GM21447 (cell line): ENCODE results near the gene BLVRA.

Experiments used
- ATAC-seq: cut with Tn5 transposase; IDR thresholded peaks from one replicate; pipeline ENCODE4 v1.9.1; 2021; ENCODE audit not compliant: unreplicated experiment

The BLVRA gene

DNA sequence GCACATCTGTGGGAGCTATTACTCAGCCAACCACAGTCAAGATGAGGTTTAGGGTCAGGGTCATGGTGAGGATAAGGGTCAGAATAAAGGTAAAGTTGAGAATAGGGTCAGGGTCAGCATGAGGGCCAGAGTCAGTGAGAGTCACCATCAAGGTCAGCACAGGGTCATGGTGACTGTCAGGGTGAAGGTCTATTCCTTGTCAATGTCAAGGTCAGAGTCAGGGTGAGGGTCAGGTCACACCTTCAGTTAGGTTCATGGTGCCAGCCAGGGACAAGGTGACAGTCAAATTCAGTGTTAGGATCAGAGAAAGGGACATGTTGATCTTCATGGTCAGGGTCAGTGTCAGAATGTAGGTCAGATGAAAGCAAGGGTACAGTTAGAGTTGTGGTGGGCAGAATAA is 96.7 kb downstream of the BLVRA start:
- no peak for ATAC-seq

- ATAC-seq: no peak
Measured at GRCh38 chr7:43856316-43856715, 97.8 kb downstream of the BLVRA start.
